GM19467 (cell line): ENCODE measurements around the gene RRAS2.
"Not testable (repeated sequence)": the region's sequence is repeated elsewhere in the genome, so short reads cannot be mapped to it uniquely, and the experiment has no call there.

Experiments used
- ATAC-seq: cut with Tn5 transposase; IDR thresholded peaks from one replicate; pipeline ENCODE4 v1.9.1; 2021; ENCODE audit warnings: mild to moderate bottlenecking, moderate library complexity; ENCODE audit not compliant: unreplicated experiment

The RRAS2 gene

DNA sequence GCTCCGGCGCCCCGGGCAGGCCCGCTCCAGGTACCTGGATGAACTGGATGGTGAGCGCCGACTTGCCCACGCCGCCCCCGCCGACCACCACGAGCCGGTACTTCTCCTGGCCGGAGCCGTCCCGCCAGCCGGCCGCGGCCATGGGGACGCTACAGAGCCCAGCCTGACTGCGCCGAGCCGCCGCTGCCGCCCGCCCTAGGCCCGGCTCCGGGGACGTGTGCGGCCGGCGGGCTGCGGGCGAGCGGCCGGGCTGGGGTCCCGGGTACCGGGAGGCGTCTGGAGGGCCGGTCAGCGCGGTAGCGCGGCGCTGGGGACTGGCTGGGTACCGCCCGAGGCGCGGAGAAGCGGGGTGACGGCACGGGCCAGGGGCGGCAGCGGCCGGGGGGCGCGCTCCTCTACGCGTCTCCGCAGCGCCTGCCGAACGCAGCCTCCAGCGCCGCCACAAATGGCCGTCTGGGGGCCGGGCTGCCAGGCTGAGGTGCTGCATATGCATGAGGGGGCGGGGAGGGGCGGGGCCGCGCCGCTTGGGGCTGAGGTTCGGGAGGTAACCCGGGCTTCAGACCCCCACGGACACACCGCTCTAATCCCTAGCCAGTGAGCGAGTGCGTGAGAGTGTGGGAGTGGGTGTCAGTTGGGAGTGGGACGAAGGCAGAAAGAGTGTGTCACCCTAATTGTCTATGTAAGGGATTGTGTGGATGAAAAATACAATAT lies at the start of gene RRAS2:
Gene RRAS2 (minus strand): TSS at position 455 of the 711 bp plus-strand sequence. CDS start 313 bp downstream, at position 142.
- ATAC-seq = peak; percentile 84

DNA sequence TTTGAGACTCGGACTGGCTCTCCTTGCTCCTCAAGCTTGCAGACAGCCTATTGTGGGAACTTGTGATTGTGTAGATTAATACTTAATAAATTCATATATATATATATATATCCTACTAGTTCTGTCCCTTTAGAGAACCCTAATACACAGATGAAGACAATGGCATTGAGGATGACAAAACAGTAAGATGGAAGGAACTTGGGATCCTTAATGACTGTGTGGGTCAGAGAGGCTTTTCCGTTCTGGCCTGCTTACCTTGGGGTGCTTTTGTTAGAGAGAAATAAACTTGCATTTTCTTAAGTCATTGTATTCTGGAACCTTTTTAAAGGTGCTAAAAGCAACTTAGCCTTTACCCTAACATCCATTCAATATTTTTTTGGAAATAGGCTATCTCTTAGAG lies 49.6 kb upstream of the RRAS2 start:
- ATAC-seq = no peak

DNA sequence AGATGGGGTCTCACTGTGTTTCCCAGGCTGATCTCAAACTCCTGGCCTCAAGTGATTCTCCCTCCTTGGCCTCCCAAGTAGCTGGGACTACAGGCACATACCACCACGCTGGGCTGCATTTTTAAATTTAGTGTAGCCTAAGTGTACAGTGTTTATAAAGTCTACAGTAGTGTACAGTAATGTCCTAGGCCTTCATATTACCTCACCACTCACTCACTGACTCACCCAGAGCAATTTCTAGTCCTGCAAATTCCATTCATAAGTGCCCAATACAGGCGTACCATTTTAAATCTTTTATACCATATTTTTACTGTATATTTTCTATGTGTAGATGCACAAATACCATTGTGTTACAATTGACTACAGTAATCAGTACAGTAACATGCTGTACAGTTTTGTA lies 47.1 kb upstream of the RRAS2 start:
- ATAC-seq = not testable (repeated sequence)

DNA sequence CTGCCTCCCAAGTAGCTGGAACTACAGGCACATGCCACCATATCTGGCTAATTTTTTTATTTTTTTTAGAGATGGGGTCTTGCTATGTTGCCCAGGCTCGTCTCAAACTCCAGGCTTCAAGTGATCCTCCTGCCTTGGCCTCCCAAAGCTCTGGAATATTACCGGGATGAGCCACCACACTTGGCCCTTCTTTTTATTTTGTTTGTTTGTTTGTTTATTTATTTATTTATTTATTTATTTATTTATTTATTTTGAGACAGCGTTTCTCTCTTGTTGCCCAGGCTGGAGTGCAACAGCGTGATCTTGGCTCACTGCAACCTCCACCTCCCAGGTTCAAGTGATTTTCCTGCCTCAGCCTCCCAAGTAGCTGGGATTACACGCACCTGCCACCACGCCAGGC lies 44.5 kb upstream of the RRAS2 start:
- not testable (repeated sequence) for ATAC-seq

DNA sequence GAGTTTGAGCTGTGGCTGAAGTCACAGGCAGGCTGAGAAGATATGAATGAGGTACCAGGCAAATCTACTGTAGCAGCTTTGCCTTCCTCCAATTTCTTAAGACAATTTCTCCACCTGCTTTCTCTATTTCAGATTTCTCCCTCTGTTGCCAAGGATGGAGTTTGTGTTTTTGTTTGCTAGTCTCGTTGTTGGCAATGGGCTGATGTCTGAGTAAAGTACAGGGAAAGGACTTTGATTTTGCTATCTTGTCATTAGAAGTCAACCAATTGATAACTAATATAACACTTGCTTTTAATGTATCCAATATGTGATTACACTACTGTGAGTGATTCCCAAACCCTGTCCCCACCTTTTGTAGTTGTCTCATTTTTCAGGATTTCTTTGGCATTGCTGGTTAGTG lies 40.1 kb upstream of the RRAS2 start:
- no peak for ATAC-seq

DNA sequence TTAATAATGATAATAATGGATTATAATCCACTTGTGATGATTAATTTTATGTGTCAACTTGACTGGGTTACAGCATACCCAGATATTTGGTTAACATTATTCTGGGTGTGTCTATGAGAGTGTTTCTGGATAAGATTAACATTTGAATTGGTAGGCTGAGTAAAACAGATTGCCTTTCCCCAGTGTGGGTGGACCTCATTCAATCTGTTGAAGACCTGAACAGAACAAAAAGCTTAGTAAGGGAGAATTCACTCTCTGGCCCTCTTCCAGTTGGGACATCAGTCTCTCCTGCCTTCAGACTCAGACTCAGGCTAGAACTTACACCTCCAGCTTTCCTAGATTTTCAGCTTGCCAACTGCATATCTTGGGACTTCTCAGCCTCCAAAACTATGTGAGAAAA lies 37.3 kb upstream of the RRAS2 start:
- ATAC-seq = no peak

DNA sequence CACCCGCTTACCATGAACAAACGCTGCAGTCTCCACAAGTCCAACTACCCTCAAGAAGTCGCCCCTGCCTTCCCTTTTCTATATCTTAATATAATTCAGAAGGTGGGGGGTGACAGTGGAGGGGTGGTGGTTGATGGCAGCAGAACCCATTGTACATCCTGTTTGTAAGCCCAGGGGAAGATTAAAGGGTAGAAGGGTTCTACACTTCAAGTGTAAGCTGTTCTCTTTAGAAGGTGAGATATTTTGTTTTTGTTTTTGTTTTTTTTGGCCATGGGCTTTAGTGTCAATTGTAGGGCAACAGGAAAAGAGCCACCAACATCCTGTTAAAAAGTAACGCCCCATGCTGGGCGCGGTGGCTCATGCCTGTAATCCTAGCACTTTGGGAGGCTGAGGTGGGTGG lies 34.9 kb upstream of the RRAS2 start:
- ATAC-seq = no peak

DNA sequence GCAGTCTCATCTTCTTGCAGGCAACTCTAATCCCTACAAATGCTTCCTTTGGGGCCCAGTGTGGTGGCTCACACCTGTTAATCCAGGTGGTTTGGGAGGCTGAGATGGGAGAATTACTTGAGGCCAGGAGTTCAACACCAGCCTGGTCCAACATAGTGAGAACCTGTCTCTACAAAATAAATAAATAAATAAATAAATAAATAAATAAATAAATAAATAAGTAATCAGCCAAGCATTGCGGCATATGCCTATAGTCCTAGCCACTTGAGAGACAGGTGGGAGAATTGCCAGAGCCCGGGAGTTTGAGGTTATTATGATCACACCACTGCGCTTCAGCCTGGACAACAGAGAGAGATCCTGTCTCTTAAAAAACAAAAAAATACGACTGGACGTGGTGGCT lies 34.1 kb upstream of the RRAS2 start:
- ATAC-seq = no peak

DNA sequence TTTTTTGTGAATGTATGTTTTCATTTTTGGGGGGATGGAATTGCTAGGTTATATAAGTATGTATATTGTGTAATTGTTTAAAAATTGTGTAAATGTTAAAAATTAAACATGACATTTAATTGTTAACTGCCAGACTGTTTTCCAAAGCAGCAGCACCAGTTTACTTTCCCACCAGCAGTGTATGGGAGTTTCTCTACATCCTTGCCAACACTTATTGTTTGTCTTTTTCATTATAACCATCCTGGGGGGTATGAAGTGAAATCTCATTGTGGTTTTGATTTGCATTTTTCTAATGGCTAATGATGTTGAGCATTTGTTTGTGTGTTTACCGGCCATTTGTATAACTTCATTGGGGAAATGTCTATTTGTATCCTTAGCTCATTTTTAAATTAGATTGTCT lies 31.7 kb upstream of the RRAS2 start:
- no peak for ATAC-seq

DNA sequence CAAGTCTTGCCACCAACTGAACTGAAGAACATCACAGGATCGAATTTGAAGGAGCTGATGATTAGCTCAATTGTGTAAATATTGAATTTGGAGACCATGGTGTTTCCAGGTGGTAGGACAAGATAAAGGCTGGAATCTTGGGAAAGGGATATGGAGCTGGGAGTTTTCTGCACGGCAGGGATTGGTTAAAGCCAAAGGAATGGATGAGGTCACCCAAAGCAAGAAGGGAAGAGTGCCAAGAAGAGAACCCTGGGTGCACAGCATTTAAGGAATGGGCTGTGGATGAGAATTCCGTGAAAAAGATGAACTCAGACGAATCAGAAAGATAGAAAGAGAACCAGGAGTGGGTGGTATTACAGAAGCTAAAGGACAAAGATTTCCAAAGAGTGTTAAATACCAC lies 29.4 kb upstream of the RRAS2 start:
- ATAC-seq = no peak

DNA sequence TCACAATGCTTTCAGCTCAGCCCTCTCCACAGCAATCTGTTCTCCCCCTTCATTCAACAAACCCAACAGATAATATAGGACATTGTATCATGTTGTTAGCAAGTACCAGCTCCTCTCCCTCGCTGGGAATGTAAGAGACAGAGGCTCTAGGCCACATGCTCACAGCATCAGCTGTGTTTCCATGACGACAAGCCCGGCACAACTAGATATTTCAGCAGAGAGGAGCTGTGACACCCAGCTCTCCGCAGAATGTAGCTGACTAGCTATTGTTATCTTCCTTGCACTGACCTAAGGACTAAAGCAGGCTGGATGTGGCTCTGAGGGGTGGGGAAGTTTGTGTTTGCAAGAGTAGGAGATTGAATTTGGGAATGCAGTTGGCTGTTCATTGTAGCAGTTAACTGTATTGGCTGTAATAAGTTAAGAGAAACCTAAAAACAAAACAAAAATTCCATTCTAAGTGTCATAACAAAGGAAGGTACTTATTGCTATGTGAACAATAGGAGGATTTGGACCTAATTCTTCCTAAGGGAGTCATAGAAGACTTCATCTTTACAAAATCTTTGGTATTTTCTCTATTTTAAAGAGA lies 28.0 kb upstream of the RRAS2 start:
- ATAC-seq = no peak

DNA sequence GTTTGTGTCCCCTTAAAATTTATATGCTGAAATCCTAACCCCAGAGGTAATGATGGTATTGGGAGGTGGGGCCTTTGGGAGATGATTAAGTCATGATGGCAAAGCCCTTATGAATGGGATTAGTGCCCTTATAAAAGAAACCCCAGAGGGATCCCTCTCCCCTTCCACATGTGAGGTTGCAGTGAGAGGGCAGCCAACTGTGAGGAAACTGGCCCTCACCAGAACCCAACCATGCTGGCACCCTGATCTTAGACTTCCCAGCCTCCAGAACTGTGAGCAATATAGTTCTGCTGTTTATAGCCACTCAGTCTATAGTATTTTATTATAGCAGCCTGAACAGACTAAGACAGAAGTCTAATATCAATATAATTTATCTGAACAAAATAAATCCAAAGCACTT lies 27.1 kb upstream of the RRAS2 start:
- no peak for ATAC-seq

DNA sequence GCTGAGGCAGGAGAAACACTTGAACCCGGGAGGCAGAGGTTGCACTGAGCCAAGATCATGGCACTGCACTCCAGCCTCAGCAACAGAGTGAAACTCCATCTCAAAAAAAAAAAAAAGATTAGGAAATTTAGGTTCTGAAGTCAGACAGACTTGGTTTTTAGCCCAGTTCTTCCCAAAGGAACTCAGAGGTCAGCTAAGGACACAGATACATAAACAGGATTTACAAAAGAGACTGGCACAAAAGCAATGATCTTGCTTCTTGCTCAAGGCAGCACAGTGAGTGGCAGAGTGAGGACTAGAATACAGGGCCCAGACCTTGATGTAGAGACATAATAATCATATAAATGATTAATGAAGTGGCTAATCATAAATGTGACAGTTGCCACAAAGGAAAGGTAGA lies 25.4 kb upstream of the RRAS2 start:
- no peak for ATAC-seq

DNA sequence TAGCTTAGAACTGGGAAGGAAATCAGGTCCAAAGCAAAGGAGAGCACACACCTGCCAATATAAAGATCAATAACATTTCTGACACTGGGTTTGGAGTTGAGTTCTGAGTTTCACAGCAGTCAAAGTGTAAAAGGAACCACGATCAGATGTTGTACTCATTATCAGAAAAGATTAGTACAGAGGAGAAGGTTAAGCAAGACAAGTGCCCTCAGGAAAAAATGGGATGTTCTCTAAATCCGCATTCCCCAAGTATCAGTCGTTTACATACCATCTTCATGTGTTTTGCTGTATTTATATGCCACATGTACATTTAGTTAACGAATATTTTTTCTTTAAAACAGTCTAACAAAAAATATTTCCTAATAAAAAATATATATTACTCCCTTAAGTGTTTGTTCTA lies 23.0 kb upstream of the RRAS2 start:
- no peak for ATAC-seq

DNA sequence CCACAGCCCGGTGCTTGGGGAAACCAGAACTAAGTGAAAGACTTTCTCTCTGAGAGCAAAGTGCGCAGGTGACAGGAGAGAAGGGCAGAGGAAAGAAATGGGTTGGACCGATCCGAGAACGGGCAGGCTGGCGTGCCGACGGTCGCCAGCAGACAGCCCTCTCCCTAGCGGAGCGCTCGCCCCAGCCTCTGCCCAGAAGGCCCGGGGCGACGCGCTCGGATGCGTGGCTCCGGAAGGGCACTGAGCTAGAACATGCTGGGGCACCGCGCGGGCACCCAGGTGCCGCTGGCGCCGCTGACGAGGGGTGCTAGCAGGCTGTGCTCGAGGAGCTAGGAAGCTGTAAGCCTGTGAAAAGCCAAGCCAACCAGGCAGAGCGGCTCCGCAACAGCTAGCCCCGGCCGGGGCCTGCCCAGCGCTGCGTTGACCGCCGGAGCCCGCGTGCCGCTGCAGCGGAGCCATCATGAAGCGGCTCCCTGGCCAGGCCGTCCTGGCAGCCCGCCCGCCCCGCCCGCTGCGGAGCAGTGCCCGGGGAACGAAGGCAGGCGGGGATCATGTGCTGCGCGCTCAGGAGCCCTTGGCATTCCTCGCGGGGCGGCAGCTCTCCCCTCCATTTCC lies 22.1 kb upstream of the RRAS2 start:
- ATAC-seq = peak; percentile 71

DNA sequence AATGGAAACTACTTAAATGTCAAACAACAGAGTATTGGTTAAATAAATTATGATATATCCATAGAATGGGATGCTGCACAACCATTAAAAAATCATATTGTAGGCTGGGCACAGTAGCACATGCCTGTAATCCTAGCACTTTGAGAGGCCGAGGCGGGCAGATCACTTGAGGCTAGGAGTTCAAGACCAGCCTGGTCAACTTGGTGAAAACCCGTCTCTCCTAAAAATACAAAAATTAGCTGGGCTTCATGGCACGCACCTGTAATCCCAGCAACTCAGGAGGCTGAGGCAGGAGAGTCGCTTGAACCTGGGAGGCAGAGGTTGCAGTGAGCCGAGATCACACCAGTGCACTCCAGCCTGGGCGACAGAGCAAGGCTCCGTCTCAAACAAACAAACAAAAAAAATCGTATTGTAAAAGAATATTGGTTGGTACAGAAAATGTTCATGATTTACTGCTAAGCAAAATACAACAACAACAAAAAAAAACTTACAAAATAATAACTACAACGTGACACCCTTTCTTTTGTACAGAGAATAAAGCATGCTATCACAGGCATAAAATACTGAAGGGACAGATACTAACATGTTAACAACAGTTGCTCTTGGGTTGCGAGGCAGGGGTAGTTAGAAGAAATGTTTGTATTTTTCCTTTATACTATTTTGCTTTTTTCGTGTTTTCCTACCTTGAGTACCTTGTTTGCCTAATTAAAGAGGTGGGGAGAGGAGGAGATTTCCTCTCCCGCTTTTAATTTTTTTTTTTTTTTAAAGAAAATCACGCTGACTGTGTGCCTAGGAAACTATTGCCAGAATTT lies 21.3 kb upstream of the RRAS2 start:
- ATAC-seq = no peak

DNA sequence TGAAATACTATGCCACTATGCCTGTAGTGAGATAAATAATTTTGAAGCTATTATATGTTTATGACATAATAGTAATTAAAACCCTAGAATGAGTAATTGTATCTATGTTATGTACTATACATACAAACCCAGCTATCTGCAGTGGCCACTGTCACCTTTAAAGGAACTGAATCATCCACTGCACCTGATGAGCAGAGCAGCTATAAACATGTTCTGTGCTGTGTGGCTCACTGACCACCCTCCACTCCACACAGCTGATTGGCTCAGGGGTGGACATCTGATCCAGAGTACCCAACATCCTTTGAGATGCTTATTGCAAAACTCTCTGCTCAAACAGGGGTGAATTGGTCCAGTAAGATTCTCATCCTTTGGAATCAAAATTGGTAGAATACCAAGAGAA lies 19.2 kb upstream of the RRAS2 start:
- no peak for ATAC-seq

DNA sequence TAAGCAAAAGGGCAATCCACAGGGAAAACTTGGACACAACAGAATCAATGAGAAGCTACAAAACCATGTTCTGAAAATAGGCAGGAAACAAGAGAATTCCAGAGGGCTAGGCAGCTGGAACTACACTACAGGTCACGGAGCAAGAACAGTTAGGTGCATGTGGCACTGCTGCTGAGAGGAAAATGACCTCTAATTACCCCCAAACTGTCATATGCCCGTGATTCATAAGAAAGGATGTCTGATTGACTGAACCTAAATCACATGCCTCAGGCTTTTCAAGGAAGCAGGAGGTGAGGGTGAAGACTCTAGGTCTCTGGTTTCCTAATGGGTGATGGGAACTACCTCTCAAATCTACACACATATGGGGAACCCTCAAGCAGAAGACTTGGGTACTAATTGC lies 17.9 kb upstream of the RRAS2 start:
- ATAC-seq = no peak

DNA sequence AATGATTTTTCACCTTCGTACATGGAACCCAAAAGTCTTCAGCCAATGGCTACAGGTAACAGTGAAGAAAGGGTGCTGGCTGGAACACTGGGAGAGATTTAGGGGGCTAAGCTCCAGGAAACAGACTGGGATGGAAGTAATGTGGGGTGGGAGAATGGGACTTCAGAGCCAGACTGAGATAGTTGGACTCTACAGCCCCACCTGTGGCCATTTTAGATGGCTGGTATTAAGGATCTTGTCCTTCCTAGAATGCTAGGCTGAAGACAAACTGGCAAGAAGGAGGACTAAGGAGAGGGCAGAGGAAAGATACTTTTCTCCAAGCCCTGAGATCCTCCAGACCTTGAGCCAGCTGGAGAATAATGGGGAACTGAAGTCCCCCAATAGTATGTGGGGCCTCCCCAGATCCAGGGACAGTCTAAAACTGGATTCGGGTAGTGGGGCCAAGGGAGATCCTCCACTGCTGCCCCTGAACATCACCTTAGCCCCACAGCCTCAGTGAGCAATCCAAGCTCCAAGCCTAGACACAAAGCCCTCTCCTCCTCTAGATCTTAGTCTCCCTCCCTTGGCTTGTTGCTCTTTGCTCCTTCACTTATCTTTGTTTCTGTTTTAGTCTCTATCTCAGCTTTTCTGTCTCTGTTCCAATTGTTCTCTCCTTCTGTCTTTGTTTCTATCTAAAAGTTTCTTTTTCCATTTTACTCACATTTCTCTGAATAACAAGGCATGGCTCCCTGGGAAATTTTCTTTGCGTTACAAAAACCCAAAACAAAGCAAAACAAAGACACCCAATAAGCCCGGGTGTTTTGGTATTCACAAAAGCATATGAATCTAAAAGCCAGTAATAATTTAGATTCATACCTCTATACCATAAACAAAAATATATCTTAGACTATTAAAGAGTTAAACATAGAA lies 16.2 kb upstream of the RRAS2 start:
- ATAC-seq = no peak

DNA sequence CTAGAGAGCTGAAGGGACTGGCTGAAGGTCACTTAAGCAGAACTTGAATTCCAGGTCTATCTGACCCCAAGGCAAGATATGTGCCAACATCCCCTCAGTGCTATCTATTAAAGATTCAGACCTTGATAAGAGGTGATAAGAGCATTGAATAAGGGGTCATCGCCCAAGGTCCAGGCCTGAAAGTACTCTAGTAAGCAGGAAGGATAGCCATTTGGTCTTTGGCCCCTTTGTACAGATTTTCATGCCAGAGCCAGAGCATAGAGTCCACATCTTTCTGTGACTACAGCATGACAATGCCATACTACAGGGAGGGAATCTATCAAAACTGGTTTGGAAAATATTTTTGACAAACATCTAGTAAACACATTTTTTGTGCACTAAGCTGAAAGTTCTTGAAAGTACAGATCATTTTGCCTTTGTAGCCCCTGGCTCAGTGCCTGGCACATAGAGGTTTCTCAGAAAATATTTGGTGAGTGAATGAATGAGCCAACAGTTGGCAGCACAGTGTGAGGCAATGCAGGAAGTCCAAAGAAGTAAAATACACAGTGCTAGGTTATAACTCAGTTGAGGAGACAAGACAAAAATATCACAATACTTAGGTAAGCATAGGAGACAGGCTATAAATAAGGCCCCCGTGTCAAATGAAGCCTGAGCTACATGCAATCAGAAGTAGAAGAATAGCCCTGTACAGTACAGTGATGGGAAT lies 15.1 kb upstream of the RRAS2 start:
- no peak for ATAC-seq
